ENCODE measurements around the gene KRTAP9-9.
"Not testable (repeated sequence)": the region's sequence is repeated elsewhere in the genome, so short reads cannot be mapped to it uniquely, and the experiment has no call there.

KRTAP9-9 gene

DNA sequence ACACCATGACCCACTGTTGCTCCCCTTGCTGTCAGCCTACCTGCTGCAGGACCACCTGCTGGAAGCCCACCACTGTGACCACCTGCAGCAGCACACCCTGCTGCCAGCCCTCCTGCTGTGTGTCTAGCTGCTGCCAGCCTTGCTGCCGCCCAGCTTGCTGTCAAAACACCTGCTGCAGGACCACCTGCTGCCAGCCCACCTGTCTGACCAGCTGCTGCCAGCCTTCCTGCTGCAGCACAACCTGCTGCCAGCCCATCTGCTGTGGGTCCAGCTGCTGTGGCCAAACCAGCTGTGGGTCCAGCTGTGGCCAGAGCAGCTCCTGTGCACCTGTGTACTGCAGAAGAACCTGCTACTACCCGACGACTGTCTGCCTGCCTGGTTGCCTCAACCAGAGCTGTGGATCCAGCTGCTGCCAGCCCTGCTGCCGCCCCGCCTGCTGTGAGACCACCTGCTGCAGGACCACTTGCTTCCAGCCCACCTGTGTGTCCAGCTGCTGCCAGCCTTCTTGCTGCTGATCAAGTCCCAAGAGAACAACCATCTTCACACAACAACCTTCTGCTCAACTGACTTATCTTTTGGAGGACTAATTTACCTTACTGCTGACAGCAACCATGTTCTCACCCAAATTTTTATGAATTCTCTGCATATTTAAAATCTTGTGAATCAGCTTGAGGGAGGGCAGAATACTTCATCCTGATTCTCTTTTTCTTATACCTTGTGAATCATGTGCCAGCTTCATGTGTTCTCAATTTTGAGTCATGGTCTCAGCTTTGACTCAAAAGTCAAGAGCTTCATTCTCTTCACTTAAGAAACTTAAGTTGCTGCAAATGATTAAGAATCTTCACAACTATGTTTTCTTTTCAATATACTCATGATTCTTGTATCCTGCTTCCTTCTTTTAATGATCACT lies at the start of gene KRTAP9-9:
Gene KRTAP9-9 (plus strand): TSS at position 4 of the 910 bp plus-strand sequence.
- POLR2A ChIA-PET; DNase-seq (ENCODE audit: extremely low spot score); CTCF ChIA-PET: not testable (repeated sequence)

DNA sequence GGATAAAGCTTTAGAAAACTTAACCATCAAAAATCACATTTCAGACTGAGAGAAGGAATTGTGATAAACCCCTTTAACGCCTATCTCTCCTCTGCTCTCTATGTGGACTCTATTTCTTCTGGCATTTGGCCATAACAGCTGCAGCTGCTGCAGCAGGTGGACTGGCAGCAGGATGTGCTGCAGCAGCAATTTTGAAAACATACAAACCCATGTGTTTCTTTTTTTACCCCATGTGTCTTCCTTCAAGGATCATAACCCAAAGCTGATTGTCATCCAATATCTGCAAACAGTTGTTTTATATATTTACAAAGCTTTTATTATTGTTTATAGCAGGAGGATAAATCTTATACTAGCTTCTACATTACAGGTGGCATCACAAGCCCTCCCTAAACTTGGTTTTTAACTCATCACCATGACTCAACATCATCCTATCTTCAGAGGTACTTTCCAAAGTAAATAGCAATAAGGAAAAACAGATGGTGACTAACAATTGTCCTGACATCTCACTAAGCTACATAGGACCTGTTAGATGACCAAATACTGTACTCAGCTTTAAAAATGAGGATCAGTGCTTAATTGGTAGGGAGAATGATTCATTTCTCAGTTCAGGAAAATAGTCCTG lies 43.2 kb upstream of the KRTAP9-9 start:
- no peak for TF ChIP-seq CTBP1 (IDR thresholded peaks at IDR 0.05; ENCODE audit: borderline replicate concordance)
- TF ChIP-seq, protein P1, sequence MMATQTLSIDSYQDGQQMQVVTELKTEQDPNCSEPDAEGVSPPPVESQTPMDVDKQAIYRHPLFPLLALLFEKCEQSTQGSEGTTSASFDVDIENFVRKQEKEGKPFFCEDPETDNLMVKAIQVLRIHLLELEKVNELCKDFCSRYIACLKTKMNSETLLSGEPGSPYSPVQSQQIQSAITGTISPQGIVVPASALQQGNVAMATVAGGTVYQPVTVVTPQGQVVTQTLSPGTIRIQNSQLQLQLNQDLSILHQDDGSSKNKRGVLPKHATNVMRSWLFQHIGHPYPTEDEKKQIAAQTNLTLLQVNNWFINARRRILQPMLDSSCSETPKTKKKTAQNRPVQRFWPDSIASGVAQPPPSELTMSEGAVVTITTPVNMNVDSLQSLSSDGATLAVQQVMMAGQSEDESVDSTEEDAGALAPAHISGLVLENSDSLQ (IDR thresholded peaks at IDR 0.05), result no peak
- TF ChIP-seq ELF4 (IDR thresholded peaks at IDR 0.05), result no peak
- no peak for TF ChIP-seq TARDBP (IDR thresholded peaks at IDR 0.05)
- no peak for TF ChIP-seq LEF1 (IDR thresholded peaks at IDR 0.05; ENCODE audit: borderline replicate concordance)
- TF ChIP-seq SP1 (IDR thresholded peaks at IDR 0.05), result no peak
- TF ChIP-seq ZNF384 (IDR thresholded peaks at IDR 0.05), result no peak
- no peak for TF ChIP-seq HDGF (IDR thresholded peaks at IDR 0.05; ENCODE audit: borderline replicate concordance)
- TF ChIP-seq SUZ12 (IDR thresholded peaks at IDR 0.05), result no peak
- TF ChIP-seq BHLHE40 (IDR thresholded peaks at IDR 0.05; ENCODE audit: borderline replicate concordance), result no peak
- no peak for TF ChIP-seq FOXK2 (IDR thresholded peaks at IDR 0.05)
- TF ChIP-seq NFRKB (IDR thresholded peaks at IDR 0.05), result no peak
- TF ChIP-seq L3MBTL2 (conservative IDR thresholded peaks at IDR 0.05), result no peak
- no peak for TF ChIP-seq ARNT (IDR thresholded peaks at IDR 0.05)
- no peak for TF ChIP-seq FOXA1 (IDR thresholded peaks at IDR 0.05)
- DNase-seq (ENCODE audit: extremely low spot score), result no peak
- ChIA-PET CTCF (no interaction called here), POLR2A (no interaction called here)

DNA sequence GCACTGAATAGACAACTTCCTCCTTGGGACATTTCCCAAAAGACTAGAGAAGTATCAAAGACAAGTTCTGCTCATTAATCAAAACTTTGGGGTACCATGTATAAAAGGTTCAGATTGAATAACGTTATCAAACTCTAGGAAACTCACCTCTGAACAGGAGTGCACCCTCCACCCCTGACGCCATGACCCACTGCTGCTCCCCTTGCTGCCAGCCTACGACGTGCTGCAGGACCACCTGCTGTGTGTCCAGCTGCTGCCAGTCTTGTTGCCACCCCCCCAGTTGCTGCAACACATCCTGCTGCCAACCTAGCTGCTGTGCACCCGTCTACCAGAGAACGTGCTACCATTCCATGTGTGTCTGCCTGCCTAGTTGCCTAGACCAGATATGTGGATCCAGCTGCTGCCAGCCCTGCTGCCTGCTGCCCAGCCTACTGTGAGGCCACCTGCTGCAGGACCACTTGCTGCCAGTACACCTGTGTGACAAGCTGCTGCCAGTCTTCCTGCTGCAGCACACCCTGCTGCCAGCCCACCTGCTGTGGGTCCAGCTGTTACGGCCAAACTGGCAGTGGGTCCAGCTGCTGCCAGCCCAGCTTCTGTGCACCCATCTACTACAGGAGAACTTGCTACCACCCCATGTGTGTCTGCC lies 42.5 kb upstream of the KRTAP9-9 start:
- ChIA-PET CTCF (no interaction called here), POLR2A (no interaction called here)
- DNase-seq (ENCODE audit: extremely low spot score), result no peak
- TF ChIP-seq LEF1 (IDR thresholded peaks at IDR 0.05; ENCODE audit: borderline replicate concordance) (no peak), ARNT (IDR thresholded peaks at IDR 0.05) (no peak), ELF4 (IDR thresholded peaks at IDR 0.05) (no peak), SUZ12 (IDR thresholded peaks at IDR 0.05) (no peak), HDGF (IDR thresholded peaks at IDR 0.05; ENCODE audit: borderline replicate concordance) (no peak), ZNF384 (IDR thresholded peaks at IDR 0.05) (no peak), TARDBP (IDR thresholded peaks at IDR 0.05) (no peak), FOXM1 (IDR thresholded peaks at IDR 0.05; ENCODE audit: borderline replicate concordance) (no peak)

DNA sequence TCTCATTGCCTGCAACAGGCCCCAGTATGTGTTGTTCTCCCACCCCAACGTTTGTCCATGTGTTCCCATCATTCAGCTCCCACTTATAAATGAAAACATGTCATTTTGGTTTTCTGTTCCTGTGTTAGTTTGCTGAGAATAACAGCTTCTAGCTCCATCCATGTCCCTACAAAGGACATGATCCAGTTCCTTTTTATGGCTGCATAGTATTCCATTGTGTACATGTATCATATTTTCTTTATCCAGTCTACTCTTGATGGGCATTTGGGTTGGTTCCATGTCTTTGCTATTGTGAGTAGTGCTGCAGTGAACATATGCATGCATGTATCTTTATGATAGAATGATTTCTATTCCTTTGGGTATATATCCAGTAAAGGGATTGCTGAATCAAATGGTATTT lies 39.5 kb upstream of the KRTAP9-9 start:
- no peak for DNase-seq (ENCODE audit: extremely low spot score)
- ChIA-PET CTCF (no interaction called here), POLR2A (no interaction called here)
- TF ChIP-seq FOXA1 (IDR thresholded peaks at IDR 0.05) (no peak), SP1 (IDR thresholded peaks at IDR 0.05) (no peak), SUZ12 (IDR thresholded peaks at IDR 0.05) (no peak), LEF1 (IDR thresholded peaks at IDR 0.05; ENCODE audit: borderline replicate concordance) (no peak), BHLHE40 (IDR thresholded peaks at IDR 0.05; ENCODE audit: borderline replicate concordance) (no peak), L3MBTL2 (conservative IDR thresholded peaks at IDR 0.05) (no peak), ARNT (IDR thresholded peaks at IDR 0.05) (no peak), ZNF384 (IDR thresholded peaks at IDR 0.05) (no peak), FOXM1 (IDR thresholded peaks at IDR 0.05; ENCODE audit: borderline replicate concordance) (no peak), HDGF (IDR thresholded peaks at IDR 0.05; ENCODE audit: borderline replicate concordance) (no peak), CTBP1 (IDR thresholded peaks at IDR 0.05; ENCODE audit: borderline replicate concordance) (no peak), ELF4 (IDR thresholded peaks at IDR 0.05) (no peak)
- TF ChIP-seq, protein P1 (IDR thresholded peaks at IDR 0.05), result no peak

DNA sequence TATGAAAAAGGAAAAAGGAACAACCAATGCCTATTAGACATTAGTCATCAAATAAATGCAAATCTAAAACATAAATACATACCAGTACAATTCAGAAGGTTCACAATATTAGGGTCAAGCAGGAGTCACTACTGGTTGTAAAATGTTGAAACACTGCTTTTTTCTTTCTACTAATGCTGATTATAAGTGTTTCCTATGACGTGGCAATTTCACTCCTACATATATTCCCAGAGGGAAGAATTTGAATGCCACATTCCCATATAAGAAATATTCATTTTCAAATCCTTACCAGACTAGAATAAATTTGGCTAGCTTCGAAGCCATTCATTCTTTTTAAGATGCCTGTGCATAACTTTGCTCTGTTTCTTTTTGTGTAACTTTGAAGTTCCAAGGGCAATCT lies 31.4 kb upstream of the KRTAP9-9 start:
- CTCF ChIA-PET, result no interaction called here
- POLR2A ChIA-PET, result no interaction called here
- no peak for DNase-seq (ENCODE audit: extremely low spot score)
- TF ChIP-seq ZNF384 (IDR thresholded peaks at IDR 0.05) (no peak), ELF4 (IDR thresholded peaks at IDR 0.05) (no peak), FOXA1 (IDR thresholded peaks at IDR 0.05) (no peak), ARNT (IDR thresholded peaks at IDR 0.05) (no peak), SP1 (IDR thresholded peaks at IDR 0.05) (no peak)

DNA sequence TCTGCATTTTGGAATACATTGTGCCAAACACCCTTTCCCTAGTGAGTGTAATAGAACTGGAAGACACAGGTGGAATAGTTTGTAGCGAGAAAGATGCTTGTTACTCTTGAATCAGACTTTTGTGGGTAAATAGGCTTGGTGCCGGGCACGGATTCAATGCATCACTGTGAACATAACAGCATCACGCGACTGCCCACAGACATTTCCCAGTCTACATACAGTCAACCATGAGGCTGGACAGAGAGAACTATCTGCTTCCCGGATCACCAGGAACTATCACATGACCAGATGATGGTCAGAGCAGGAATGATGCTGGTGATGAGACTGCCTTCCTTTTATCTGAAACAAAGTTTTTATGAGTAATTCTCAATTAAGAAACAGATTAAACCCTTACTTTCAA lies 29.1 kb upstream of the KRTAP9-9 start:
- POLR2A ChIA-PET, result no interaction called here
- DNase-seq (ENCODE audit: extremely low spot score), result no peak
- CTCF ChIA-PET, result no interaction called here
- TF ChIP-seq ZNF384 (IDR thresholded peaks at IDR 0.05) (no peak), SUZ12 (IDR thresholded peaks at IDR 0.05) (no peak), ELF4 (IDR thresholded peaks at IDR 0.05) (no peak), FOXA1 (IDR thresholded peaks at IDR 0.05) (no peak), HDGF (IDR thresholded peaks at IDR 0.05; ENCODE audit: borderline replicate concordance) (no peak), LEF1 (IDR thresholded peaks at IDR 0.05; ENCODE audit: borderline replicate concordance) (no peak), FOXM1 (IDR thresholded peaks at IDR 0.05; ENCODE audit: borderline replicate concordance) (no peak), L3MBTL2 (conservative IDR thresholded peaks at IDR 0.05) (no peak), TARDBP (IDR thresholded peaks at IDR 0.05) (no peak), SP1 (IDR thresholded peaks at IDR 0.05) (no peak), CTBP1 (IDR thresholded peaks at IDR 0.05; ENCODE audit: borderline replicate concordance) (no peak), NFRKB (IDR thresholded peaks at IDR 0.05) (no peak), BHLHE40 (IDR thresholded peaks at IDR 0.05; ENCODE audit: borderline replicate concordance) (no peak), ARNT (IDR thresholded peaks at IDR 0.05) (no peak), FOXK2 (IDR thresholded peaks at IDR 0.05) (no peak)
- TF ChIP-seq, protein P1 (IDR thresholded peaks at IDR 0.05), result no peak

DNA sequence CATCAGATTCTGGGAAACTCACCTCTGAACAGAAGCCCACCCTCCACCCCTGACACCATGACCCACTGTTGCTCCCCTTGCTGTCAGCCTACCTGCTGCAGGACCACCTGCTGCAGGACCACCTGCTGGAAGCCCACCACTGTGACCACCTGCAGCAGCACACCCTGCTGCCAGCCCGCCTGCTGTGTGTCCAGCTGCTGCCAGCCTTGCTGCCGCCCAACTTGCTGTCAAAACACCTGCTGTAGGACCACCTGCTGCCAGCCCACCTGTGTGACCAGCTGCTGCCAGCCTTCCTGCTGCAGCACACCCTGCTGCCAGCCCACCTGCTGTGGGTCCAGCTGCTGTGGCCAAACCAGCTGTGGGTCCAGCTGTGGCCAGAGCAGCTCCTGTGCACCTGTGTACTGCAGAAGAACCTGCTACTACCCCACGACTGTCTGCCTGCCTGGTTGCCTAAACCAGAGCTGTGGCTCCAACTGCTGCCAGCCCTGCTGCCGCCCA lies 28.5 kb upstream of the KRTAP9-9 start, which contains the start of gene KRTAP9-2:
Gene KRTAP9-2 (plus strand): TSS at position 51 of the 498 bp plus-strand sequence. CDS start 7 bp downstream, at position 58.
- DNase-seq (ENCODE audit: extremely low spot score); POLR2A ChIA-PET; CTCF ChIA-PET: not testable (repeated sequence)

Measured in HEK293T (cell line).